Spleen (tissue), 11 donors: ENCODE results near the gene GABRB1. TPM values are rescaled to one million over a fixed set of nuclear protein-coding genes. Genes with fewer than 3 reads are reported as not detected.

Experiments used
- DNase-seq: peaks from one replicate; pipeline ENCODE4 v3.0.0-alpha.2; 2020
- H3K27ac ChIP-seq, 8 donors: fragments of 200-600 bp; sonication (generic) in 7 of 8; 1 replicate in 4 of 8; 2 replicates in 4 of 8; pipeline versions ENCODE4 v1.5.0 to v1.8.0; 2016 to 2021; ENCODE audit warnings: inconsistent platforms in 4 of 8, mild to moderate bottlenecking in 4 of 8, moderate library complexity in 1 of 8
- H3K27me3 ChIP-seq, 7 donors: fragments of 200-600 bp; sonication (generic) in 6 of 7; replicated peaks in 1 of 7; 1 replicate in 4 of 7; 2 replicates in 3 of 7; pipeline versions ENCODE4 v1.5.0 to v1.8.0; 2016 to 2021; ENCODE audit warnings: inconsistent platforms in 3 of 7, mild to moderate bottlenecking in 1 of 7
- H3K36me3 ChIP-seq, 6 donors: fragments of 200-600 bp; sonication (generic) in 5 of 6; 1 replicate in 4 of 6; 2 replicates in 2 of 6; pipeline versions ENCODE4 v1.5.0 to v1.8.0; 2016 to 2021; ENCODE audit warnings: inconsistent platforms in 2 of 6
- H3K4me1 ChIP-seq, 6 donors: fragments of 200-600 bp; sonication (generic) in 5 of 6; 1 replicate in 3 of 6; 2 replicates in 3 of 6; pipeline versions ENCODE4 v1.5.0 to v1.8.0; 2016 to 2021; ENCODE audit warnings: inconsistent platforms in 3 of 6
- H3K4me3 ChIP-seq, 8 donors: fragments of 200-600 bp; sonication (generic) in 7 of 8; 1 replicate in 4 of 8; 2 replicates in 4 of 8; pipeline versions ENCODE4 v1.5.0 to v1.8.0; 2016 to 2021; ENCODE audit warnings: inconsistent platforms in 4 of 8, mild to moderate bottlenecking in 4 of 8, moderate library complexity in 2 of 8
- H3K9me3 ChIP-seq, 8 donors: fragments of 200-600 bp; sonication (generic) in 7 of 8; 1 replicate in 4 of 8; 2 replicates in 4 of 8; pipeline versions ENCODE4 v1.5.0 to v1.8.0; 2016 to 2021; ENCODE audit warnings: inconsistent platforms in 4 of 8
- POLR2A ChIP-seq, 3 donors: fragments of 450-650 bp; IDR thresholded peaks; one replicate each; pipeline ENCODE4 v1.5.1; 2017; ENCODE audit warnings: antibody characterized with exemption in 3 of 3, mild to moderate bottlenecking in 1 of 3
- POLR2AphosphoS5 ChIP-seq, 3 donors: sonication (generic); formaldehyde crosslinking; IDR thresholded peaks; one replicate each; pipeline ENCODE4 v1.5.1; 2017; ENCODE audit warnings: antibody characterized with exemption in 3 of 3
- WGBS, 5 donors: extraction: QIAGEN DNeasy Blood & Tissue Kit in 3 of 5; methylation state at CpG; one replicate each; pipeline versions ENCODE4 v1.1.5 to v1.1.7; 2013 to 2018; 5-methylcytosine and 5-hydroxymethylcytosine counted together
- intact Hi-C: fragments of 100-400 bp; cut with DNase I; formaldehyde crosslinking; loops from one replicate; pipeline ENCODE4 v1.15.0; 2023; ENCODE audit warnings: low total_unique reads
- polyA plus RNA-seq, 3 donors: library from polyadenylated mRNA; stranded (reverse); fragments of 200-250 nt; gene quantifications; one replicate each; pipeline ENCODE4 v1.2.1, GENCODE V29; 2013
- total RNA-seq, 7 donors: library from RNA; depleted of rRNA in 3 of 7; stranded (reverse); fragments of >200 nt in 3 of 7; fragmentation: NEBNext Ultra II Directional in 4 of 7; extraction: Animal tissue kit (Norgen Biotek cat#: 25700) in 4 of 7; gene quantifications; one replicate each; pipeline versions ENCODE4 v1.1.0 to v1.2.1, GENCODE V29; 2016 to 2021
- TF ChIP-seq, protein P1 (sequence below), 11 experiments: fragments of 200-600 bp in 7 of 11; fragments of 450-650 bp in 4 of 11; sonication (generic) in 4 of 11; IDR thresholded peaks in 8 of 11; conservative IDR thresholded peaks in 3 of 11; 1 replicate in 7 of 11; 2 replicates in 4 of 11; pipeline versions ENCODE4 v1.4.0 to v1.8.0; 2016 to 2021; ENCODE audit warnings: antibody characterized with exemption in 11 of 11, inconsistent platforms in 4 of 11, mild to moderate bottlenecking in 1 of 11
- donor health status: healthy with polysubstance abuse.
- donor health status: DM: no; HTN: no; CAD: no; lungs with moderate emphysema.
- donor health status: DM: no; HTN: no; CAD: no.
- donor health status: Bipolar disorder and iron deficiency.
- donor health status: healthy.
- donor health status: DM: no; HTN: no; CAD: no.
- donor health status: DM: yes; HTN: yes; CAD: no.

Gene GABRB1
- total and polyA plus RNA-seq, 10 donors: not detected

- TF ChIP-seq, protein P1, sequence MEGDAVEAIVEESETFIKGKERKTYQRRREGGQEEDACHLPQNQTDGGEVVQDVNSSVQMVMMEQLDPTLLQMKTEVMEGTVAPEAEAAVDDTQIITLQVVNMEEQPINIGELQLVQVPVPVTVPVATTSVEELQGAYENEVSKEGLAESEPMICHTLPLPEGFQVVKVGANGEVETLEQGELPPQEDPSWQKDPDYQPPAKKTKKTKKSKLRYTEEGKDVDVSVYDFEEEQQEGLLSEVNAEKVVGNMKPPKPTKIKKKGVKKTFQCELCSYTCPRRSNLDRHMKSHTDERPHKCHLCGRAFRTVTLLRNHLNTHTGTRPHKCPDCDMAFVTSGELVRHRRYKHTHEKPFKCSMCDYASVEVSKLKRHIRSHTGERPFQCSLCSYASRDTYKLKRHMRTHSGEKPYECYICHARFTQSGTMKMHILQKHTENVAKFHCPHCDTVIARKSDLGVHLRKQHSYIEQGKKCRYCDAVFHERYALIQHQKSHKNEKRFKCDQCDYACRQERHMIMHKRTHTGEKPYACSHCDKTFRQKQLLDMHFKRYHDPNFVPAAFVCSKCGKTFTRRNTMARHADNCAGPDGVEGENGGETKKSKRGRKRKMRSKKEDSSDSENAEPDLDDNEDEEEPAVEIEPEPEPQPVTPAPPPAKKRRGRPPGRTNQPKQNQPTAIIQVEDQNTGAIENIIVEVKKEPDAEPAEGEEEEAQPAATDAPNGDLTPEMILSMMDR (IDR thresholded peaks at IDR 0.05 in 8 of 11, conservative IDR thresholded peaks at IDR 0.05 in 3 of 11): peak in 5 of 11 experiments; percentile 16 to 42 (median 30)
- TF ChIP-seq POLR2A (IDR thresholded peaks at IDR 0.05): no peak
- Histone ChIP-seq H3K36me3 (no peaks in the 10 kb centered on the region), H3K4me3 (no peak overlapping the region), H3K4me1 (no peaks in the 10 kb centered on the region), H3K27me3 (no peaks in the 10 kb centered on the region), H3K9me3 (no peaks in the 10 kb centered on the region), H3K27ac (no peak overlapping the region)
- 4 to 8% (median 7%) methylated on average over 4 of the region's 4 CpGs for WGBS, 5 donors
- intact Hi-C loops: loop anchor here (10.0 kb wide), 1 partner anchor 539 kb away; no protein-coding TSS in a partner anchor
- DNase-seq: no peak
These were observed 352.6 kb downstream of the GABRB1 start for GRCh38 chr4:47383829-47384427.

GRCh38 chr4:47386146-47386545, 354.8 kb downstream of the GABRB1 start:
- no peak overlapping the region for H3K27ac ChIP-seq
- WGBS, 5 donors: 61 to 90% (median 87%) methylated on average over 1 of the region's 1 CpG
- H3K4me1 ChIP-seq: no peaks in the 10 kb centered on the region
- no peaks in the 10 kb centered on the region for H3K27me3 ChIP-seq
- TF ChIP-seq, protein P1 (IDR thresholded peaks at IDR 0.05 in 8 of 11, conservative IDR thresholded peaks at IDR 0.05 in 3 of 11): no peak
- TF ChIP-seq POLR2A (IDR thresholded peaks at IDR 0.05) (no peak), POLR2AphosphoS5 (IDR thresholded peaks at IDR 0.05) (no peak)
- DNase-seq: no peak
- intact Hi-C loops: loop anchor here (10.0 kb wide), 1 partner anchor 541 kb away; no protein-coding TSS in a partner anchor
- no peaks in the 10 kb centered on the region for H3K36me3 ChIP-seq
- no peaks in the 10 kb centered on the region for H3K9me3 ChIP-seq
- no peak overlapping the region for H3K4me3 ChIP-seq

DNA sequence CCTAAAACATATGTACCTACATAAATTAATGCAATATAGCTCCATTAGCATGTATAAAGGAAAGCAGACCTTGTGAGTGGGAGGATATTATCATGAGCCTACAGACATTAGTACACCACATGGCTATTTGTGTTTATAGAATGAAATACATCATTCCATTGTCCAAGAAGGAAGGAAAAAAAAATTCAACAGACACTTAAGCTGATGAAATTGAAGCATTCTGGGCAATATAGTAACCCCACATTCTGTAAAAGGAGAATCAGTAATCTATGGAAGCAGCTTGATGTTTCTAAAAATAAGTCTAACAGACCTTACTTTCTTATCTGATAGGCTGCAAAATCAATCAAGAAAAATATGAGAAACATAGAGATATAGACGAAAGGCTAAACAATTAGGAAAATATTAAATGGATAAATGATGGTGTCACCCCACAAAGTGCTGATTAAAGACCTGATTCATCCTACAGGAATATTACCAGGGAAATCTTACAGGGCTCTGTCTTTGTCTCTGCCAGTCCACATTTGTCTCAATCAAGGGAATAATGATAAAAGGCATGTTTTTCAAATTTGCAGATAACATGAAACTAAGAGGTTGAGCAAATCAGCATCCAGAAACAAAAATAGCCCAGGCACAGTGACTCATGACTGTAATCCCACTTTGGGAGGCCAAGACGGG, 355.3 kb downstream of the GABRB1 start:
- intact Hi-C loops: loop anchor here (10.0 kb wide), 1 partner anchor 542 kb away; no protein-coding TSS in a partner anchor
- Histone ChIP-seq H3K4me1 (no peaks in the 10 kb centered on the region), H3K9me3 (no peaks in the 10 kb centered on the region), H3K4me3 (no peak overlapping the region), H3K36me3 (no peaks in the 10 kb centered on the region), H3K27me3 (no peaks in the 10 kb centered on the region), H3K27ac (no peak overlapping the region)
- DNase-seq: no peak
- WGBS, 5 donors: 59 to 76% (median 71%) methylated on average over 2 of the region's 2 CpGs
- no peak for TF ChIP-seq POLR2A (IDR thresholded peaks at IDR 0.05)
- TF ChIP-seq, protein P1 (IDR thresholded peaks at IDR 0.05 in 8 of 11, conservative IDR thresholded peaks at IDR 0.05 in 3 of 11): no peak
- no peak for TF ChIP-seq POLR2AphosphoS5 (IDR thresholded peaks at IDR 0.05)

DNA sequence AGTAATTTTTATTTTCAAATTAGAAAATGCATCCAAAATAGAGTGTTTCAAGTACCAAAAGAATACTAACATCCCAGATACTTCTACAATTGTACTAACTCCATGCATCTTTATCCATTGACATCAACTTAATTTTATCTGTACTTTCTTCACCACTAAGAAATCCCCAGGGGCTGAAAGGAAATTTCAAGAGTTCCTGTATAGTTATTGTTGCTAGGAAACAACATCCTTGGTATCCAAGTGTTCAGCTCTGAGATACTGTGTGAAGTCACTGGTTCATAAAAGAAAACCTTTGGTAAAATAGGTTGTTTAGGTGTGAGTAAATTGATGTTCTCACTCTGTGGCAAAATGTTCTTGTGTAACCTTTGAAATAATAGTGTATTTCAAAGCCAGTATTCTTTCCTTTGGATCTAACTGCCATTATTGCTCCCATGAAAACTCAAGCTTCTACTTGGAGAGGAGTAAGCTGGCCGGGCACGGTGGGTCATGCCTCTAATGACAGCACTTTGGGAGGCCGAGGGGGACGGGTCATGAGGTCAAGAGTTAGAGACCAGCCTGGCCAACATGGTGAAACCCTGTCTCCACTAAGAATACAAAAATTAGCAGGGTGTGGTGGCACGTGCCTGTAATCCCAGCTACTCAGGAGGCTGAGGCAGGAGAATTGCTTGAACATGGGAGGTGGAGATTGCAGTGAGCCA, 359.2 kb downstream of the GABRB1 start:
- intact Hi-C loops: no loop called here
- DNase-seq: no peak
- H3K27ac ChIP-seq: no peak overlapping the region
- H3K4me3 ChIP-seq: no peak overlapping the region
- H3K27me3 ChIP-seq: no peaks in the 10 kb centered on the region
- TF ChIP-seq POLR2AphosphoS5 (IDR thresholded peaks at IDR 0.05): no peak
- TF ChIP-seq, protein P1 (IDR thresholded peaks at IDR 0.05 in 8 of 11, conservative IDR thresholded peaks at IDR 0.05 in 3 of 11): no peak
- TF ChIP-seq POLR2A (IDR thresholded peaks at IDR 0.05): no peak
- WGBS, 5 donors: 80 to 91% (median 85%) methylated on average over 5 of the region's 5 CpGs
- no peaks in the 10 kb centered on the region for H3K4me1 ChIP-seq
- no peaks in the 10 kb centered on the region for H3K9me3 ChIP-seq
- no peaks in the 10 kb centered on the region for H3K36me3 ChIP-seq
